ENCODE data around the gene SIT1.

DNA sequence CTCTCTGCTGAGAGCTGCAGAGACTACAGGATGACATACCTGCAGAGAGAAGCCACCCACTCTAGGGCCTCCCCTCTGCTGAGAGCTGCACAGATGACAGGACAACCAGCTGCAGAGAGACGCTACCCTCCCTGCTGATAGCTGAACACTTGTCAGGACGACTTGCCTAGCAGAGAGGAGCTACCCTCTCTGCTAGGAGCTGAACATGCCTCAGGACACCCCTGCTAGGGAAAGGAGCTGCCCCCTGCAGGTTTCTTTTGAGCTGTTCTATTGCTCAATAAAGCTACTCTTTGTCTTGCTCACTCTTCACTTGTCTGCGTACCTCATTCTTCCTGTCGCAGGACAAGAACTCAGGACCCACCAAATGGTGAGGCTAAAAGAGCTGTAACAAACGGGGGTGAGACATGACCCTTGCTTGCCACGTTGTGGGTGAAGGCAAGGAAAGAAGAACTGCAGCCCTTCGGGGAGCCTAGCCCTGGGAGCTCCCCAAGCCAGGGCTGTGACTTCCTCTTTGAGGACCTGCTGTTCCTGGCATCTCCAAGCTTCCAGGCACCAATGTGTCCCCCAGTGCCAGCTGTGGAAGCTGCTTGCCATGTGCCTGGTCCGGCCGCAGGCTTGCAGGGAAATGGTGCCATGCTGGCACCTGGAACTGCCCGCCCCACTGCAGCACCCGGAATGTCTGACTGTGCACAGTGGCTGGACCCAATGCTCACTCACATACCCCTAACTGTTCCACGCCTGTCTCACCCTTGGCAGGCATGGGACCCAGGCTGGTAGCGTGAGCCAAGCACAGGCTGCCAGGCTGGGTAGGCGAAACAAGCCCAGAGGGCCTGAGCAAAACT is 50.7 kb downstream of the SIT1 start:
- TF ChIP-seq, protein P1, sequence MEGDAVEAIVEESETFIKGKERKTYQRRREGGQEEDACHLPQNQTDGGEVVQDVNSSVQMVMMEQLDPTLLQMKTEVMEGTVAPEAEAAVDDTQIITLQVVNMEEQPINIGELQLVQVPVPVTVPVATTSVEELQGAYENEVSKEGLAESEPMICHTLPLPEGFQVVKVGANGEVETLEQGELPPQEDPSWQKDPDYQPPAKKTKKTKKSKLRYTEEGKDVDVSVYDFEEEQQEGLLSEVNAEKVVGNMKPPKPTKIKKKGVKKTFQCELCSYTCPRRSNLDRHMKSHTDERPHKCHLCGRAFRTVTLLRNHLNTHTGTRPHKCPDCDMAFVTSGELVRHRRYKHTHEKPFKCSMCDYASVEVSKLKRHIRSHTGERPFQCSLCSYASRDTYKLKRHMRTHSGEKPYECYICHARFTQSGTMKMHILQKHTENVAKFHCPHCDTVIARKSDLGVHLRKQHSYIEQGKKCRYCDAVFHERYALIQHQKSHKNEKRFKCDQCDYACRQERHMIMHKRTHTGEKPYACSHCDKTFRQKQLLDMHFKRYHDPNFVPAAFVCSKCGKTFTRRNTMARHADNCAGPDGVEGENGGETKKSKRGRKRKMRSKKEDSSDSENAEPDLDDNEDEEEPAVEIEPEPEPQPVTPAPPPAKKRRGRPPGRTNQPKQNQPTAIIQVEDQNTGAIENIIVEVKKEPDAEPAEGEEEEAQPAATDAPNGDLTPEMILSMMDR (conservative IDR thresholded peaks at IDR 0.05; ENCODE audit: low read length) = peak; percentile 43; the same call in 1 of the 2 replicates
- no peak for TF ChIP-seq EZH2phosphoT487 (IDR thresholded peaks at IDR 0.05; ENCODE audit: borderline replicate concordance)
